HG02885 (cell line): ENCODE data around the gene ACTR1B.
A peak's percentile ranks its signal among the peaks of the same experiment; 100 is the strongest.
"Not testable (repeated sequence)": the region's sequence is repeated elsewhere in the genome, so short reads cannot be mapped to it uniquely, and the experiment has no call there.

ENCODE experiments used
- ATAC-seq: cut with Tn5 transposase; IDR thresholded peaks from one replicate; pipeline ENCODE4 v1.9.1; 2021; ENCODE audit warnings: mild to moderate bottlenecking; ENCODE audit not compliant: unreplicated experiment, poor library complexity

The ACTR1B gene

GRCh38 chr2:97660044-97660774, 3.6 kb downstream of the ACTR1B start:
- no peak for ATAC-seq

DNA sequence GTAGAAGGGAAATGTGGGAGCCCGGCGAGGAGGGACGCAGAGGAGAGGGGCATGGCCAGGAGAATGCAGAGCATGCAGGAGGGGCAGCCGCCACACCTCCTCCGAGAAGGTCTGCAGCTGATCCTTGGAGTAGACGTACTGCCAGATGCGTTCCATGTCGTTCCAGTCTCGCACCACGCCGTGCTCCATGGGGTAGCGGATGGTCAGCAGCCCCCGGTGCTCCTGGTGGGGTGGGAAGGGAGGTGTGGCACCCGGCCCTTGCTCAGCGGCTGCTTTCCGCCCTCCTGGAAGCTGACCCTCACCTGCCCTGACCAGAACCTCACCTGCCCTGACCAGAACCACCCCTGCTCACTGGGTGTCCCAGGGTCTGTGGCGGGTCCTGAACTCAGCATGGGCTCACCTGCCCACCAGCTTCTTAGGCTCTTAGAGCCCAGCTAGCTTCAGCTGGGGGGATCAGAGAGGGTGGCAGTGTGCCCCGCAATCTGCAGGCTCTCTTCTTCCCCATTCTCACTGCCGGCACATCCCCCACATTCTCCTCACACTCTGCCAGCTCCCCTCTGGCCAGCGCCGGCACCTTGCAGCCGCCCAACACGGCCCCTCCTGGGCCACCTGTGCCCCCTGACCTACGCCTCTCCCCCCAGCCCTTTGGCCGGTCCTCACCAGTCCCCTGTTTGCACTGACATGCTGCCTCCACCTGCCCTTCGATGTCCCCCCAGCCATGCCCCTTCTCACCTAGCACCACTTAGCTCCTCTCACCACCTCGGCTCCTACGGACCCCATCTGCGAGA, 4.4 kb downstream of the ACTR1B start:
- no peak for ATAC-seq

DNA sequence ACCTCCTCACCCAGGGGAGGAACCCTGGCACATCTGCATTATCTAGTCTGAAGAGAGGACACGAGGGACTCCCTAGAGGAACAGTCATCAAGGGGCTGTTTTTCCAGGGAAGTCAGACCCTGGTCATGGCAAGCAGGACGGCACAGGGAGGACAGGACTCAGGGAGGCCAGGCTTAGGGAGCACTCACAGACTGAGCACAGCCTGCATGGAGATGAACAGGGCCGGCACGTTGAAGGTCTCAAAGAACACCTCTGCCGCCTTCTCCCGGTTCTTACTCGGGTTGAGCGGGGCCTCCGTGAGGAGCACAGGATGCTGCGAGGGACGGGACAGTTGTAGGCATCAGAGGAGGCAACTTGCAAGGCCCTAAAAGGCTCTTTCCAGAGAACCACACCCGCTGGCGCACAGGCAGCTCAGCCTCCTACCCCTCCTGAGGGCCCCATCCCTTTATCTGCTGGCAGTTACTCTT, 5.1 kb downstream of the ACTR1B start:
- ATAC-seq: no peak

DNA sequence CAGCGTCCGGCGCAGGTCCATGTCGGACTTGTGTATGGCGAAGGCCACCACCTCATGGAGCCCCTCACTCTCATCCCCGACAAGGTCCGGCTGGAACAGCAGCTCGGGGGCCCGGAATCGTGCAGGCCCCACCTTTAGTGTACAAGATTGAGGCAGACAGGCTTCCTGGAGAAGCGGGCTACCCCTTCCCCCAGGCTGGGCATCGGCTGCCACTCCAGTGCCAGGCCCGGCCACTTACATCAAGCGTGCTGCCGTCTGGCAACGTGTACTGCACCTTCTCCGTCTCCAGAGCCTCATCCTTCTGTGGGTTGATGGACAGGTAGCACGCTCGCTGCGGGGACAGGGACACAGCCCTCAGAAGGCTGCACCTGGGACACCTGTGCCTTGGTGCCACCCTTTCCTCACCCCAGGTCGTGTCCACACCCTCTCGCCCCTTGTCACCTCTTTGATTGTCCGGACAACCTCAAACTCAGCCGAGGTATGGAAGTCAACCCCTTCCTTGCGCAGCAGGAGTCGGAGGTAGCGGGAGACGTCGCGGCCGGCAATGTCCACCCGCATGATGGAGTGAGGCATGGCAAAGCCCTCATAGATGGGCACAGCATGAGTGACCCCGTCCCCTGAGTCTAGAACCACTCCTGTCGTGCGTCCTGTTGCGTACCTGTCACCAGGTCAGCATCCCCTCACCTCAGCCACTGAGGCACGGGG, 5.7 kb downstream of the ACTR1B start:
- ATAC-seq: no peak

DNA sequence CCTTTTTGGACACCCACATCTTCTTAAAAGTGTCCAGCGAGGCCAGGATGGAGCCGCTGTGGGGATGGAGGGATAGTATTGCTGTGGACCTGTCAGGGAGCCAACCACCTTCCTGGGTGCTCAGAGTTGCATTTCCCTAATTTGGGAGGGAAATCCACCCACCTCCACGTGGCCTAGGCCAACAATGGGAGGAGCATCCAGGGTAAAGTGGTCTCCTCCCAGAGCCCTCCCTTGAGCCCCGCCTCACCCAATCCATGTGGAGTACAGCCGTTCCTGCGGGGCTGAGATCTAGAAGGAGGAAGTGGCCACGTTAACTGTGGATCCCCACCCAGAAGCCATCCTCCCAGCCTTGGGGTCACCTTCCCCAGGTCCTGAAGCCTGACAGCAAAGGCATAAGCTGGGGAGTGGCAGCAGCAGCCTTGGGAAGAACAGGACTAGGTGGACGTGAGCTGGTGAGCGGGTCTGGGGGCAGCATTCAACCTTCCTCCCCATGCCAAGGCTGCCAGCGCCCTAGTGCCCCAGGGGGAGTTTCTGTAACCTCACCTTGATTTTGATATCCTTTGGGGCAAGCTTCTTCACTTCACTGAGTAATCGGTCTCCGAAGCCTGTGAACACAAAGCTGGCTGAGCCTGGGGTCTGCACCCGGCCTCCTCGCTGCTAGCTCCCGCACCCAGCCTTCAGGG, 6.8 kb downstream of the ACTR1B start:
- no peak for ATAC-seq

DNA sequence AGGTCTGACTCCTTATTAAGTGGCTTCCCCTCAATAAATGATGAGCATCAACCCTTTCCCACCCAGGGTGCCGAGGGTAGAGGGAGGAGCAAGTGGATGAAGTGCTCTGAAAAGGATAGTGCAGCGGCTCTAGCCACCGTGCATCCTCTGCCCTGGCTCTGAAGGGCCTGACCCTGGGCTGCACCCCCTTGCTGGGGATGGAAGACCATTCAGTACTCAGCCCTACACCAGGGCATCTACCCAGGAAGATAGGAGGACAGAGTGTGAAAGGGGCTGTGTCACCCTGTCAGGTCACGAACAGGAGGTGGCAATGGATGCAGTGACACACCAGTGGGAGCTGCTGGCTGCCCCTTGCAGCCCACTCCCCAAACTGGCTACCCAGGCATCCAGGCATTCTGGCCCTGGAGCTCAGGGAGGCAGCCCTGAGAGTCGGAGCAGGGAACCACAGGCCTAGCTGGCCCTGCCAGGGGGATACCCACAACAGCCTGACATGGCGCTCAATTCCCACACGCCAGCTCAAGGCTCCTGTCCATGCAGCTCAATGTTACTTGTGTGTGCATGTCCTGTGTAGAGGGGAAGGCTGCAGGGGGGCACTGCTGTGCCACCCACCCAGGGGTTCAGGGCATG, 7.6 kb downstream of the ACTR1B start:
- ATAC-seq: no peak

- ATAC-seq: no peak
Observed at GRCh38 chr2:97654791-97655190, 9.1 kb downstream of the ACTR1B start.

- no peak for ATAC-seq
Observed at GRCh38 chr2:97654309-97654708, 9.5 kb downstream of the ACTR1B start.

GRCh38 chr2:97653874-97654273, 10.0 kb downstream of the ACTR1B start:
- ATAC-seq: no peak

DNA sequence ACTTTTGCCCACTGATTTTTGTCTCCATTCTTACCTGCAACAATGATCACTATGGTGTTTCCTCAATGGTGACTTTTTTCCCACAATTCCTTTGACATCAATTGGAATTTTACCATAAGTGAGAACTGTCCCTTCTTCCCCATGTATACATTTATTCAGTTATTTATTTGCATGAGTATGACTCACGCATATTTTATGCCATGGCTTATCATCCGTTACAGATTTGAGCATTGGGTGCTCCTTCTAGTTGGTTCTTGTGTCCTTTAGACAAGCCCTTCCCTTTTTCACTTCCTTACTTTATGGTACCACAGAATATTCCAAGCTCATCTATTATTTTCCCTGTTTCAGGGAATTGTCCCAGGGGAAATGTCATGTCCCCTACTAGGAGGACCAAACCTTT, 10.4 kb downstream of the ACTR1B start:
- ATAC-seq: no peak

DNA sequence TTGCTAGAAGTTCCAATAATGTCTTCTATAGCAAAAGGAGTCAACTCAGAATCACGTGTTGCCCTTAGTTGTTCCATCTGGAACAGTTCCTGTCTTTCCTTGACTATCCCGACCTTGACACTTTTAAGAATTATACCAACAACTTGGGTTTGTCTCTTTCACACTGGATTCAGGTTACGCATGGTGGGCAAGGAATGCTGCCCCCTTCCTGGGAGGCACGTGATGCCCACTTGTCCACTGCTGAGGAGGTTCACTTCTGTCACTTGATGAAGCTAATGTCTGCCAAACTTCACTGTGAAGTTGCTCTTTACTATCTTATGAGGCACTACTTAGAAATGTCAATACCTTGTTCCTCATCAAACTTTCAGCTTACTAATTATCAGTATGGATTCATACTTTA, 12.7 kb downstream of the ACTR1B start:
- no peak for ATAC-seq

- no peak for ATAC-seq
Observed at GRCh38 chr2:97646977-97647376, 16.9 kb downstream of the ACTR1B start.

GRCh38 chr2:97645695-97646629, 17.9 kb downstream of the ACTR1B start, which contains the start of gene COX5B:
COX5B (plus strand) TSS chr2:97646062; CDS start chr2:97646087, 25 bp downstream.
- ATAC-seq: peak; percentile 95

GRCh38 chr2:97645112-97645694, 18.6 kb downstream of the ACTR1B start:
- peak; percentile 46 for ATAC-seq

DNA sequence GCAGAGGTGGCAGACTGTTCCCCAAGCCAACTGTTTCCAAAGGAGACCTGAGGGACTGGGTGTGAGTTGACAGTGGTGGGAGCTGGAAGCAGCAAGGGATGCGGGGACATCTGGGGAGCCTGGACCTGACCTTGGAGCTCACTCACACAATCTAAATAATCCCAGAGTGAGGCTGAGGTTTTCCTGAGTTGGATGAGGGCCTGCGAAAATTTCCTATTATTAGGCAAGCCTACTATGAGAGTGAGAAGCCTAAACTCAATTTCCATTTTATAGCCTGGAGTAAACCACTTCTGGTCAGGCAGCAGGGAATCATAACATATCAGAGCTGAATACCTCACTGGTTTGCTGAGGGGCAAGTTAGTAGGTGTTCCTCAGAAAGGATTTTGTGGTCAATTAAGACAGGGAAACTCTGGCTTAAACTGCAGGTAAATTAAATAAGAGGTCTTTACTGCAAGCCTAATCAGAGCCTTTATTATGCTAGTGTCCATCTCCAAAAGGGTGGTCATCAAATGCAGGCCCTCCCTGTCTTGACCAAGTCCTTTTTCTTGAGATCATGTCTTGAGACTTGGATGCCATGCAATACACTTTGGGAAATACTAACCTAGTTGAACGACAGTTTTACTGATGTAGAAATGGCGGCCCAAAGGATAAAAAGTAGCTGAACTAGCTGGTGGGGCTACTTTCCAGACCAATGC, 19.7 kb downstream of the ACTR1B start:
- ATAC-seq: no peak

- not testable (repeated sequence) for ATAC-seq
Observed at GRCh38 chr2:97626049-97626430, 37.8 kb downstream of the ACTR1B start.

DNA sequence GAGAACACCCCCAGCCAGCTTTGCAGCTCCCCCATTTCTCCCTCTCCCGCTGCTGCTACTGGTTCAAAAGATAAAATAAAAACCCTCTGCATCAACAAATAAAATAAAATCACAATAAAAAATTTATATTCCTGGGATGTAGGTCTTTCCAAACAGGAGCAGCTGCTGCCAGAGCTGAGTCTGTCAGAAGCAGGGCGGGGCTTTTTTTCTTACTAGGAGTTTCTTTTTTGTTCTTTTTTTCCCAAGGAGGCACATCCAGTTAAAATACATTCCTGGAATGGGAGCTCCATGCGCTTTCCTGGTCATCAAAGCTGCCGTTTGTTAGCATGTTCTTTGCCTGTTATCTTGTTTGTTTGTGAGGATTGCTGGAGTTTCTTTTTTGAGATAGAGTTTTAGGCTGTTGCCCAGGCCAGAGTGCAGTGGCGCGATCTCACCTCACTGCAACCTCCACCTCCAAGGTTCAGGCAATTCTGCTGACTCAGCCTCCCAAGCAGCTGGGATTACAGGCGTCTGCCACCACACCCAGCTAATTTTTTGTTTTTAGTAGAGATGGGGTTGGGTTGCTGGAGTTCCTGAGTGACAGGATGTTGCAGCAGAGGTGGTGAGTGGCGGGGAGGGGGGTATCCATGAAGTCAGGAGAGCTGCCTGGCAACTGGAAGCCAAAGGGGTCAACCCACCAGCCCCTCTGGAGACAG, 38.3 kb downstream of the ACTR1B start:
- ATAC-seq: not testable (repeated sequence)
